Measurements from ENCODE around the gene PKN1. TPM values are rescaled to one million over a fixed set of nuclear protein-coding genes. Genes with fewer than 3 reads are reported as not detected.

The PKN1 gene
- total RNA-seq, 3 donors from 2014 or later, result 171 to 213 (median 197) TPM

Other genes with a start within 250 kb of the PKN1 start
- 10 to 100 TPM; 22.2 to 30.2 (median 23.6) TPM for gene ADGRL1, start 227.1 kb upstream of the PKN1 start, total RNA-seq
- gene ADGRE5, start 51.9 kb upstream of the PKN1 start, total RNA-seq, result 100 to 1,000 TPM; 217 to 280 (median 218) TPM
- gene DDX39A, start 14.0 kb upstream of the PKN1 start, total RNA-seq, result 100 to 1,000 TPM; 538 to 557 (median 548) TPM
- under 1 TPM in 1 of 3 donors, not detected in 2; 0.19 TPM for gene PTGER1, start 42.0 kb downstream of the PKN1 start, total RNA-seq
- gene GIPC1, start 62.8 kb downstream of the PKN1 start, total RNA-seq, result 10 to 100 TPM; 42.5 to 49.8 (median 44.3) TPM
- gene DNAJB1, start 85.1 kb downstream of the PKN1 start, total RNA-seq, result 100 to 1,000 TPM; 119 to 128 (median 120) TPM
- 10 to 100 TPM; 92.5 to 96.3 (median 94.6) TPM for gene TECR, start 96.3 kb downstream of the PKN1 start, total RNA-seq
- gene NDUFB7, start 138.8 kb downstream of the PKN1 start, total RNA-seq, result 100 to 1,000 TPM; 161 to 213 (median 175) TPM
- gene CLEC17A, start 149.8 kb downstream of the PKN1 start, total RNA-seq, result 1 to 10 TPM in 2 of 3 donors, under 1 TPM in 1; 0.95 to 2.3 (median 1.3) TPM
- not detected for gene ADGRE3, start 241.5 kb downstream of the PKN1 start, total RNA-seq

All from activated T-cell treated with anti-CD3 and anti-CD28 coated beads, Interleukin-2, amount 50 U/mL, for 4 hours (primary cell).